GM18526 (cell line): ENCODE measurements around the gene TANC1.

Experiments used
- POLR2A ChIP-seq: IDR thresholded peaks from 3 replicates; pipeline ENCODE4 v1.6.1; 2011; ENCODE audit not compliant: insufficient read length; ENCODE audit errors: extremely low read depth

TANC1 gene

GRCh38 chr2:159165048-159165447 lies 196.6 kb downstream of the TANC1 start:
- TF ChIP-seq POLR2A = no peak

GRCh38 chr2:159168707-159169106 lies 200.3 kb downstream of the TANC1 start:
- no peak for TF ChIP-seq POLR2A

- TF ChIP-seq POLR2A = no peak
Measured at GRCh38 chr2:159169187-159169586, 200.7 kb downstream of the TANC1 start.

DNA sequence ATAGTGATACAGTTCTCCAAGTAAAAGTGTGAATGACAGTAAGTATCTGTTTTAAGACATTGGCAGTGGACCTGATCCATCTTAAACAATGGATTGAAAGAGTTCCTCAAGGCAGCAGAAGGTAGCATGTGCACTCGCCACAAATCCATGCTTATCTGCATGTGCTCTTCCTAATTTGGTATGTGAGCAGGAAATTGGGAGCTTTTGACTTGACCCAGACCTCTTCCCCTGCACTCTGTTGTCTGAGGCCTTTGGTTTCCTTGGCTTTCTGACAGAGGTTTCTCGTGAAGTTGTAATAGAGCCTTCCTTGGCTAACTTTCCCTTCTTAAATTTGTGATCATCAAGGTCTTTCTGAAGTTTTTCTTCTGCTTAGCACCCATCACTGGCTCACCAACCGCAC lies 204.0 kb downstream of the TANC1 start:
- TF ChIP-seq POLR2A = no peak

DNA sequence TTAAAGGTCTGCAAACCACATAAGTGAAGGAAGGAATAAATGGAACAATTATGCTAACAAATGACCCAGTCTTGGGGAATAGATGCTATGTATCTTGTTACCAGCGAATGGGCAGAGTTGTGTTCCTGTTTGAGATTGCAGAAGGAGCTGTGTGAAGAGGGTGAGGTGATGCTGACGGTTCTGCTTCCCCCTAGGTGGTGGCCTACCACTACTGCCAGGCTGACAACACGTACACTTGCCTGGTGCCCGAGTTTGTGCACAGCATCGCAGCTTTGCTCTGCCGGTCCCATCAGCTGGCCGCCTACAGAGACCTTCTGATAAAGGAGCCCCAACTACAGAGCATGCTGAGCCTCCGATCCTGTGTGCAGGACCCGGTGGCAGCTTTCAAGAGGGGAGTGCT lies 206.3 kb downstream of the TANC1 start:
- TF ChIP-seq POLR2A = no peak

DNA sequence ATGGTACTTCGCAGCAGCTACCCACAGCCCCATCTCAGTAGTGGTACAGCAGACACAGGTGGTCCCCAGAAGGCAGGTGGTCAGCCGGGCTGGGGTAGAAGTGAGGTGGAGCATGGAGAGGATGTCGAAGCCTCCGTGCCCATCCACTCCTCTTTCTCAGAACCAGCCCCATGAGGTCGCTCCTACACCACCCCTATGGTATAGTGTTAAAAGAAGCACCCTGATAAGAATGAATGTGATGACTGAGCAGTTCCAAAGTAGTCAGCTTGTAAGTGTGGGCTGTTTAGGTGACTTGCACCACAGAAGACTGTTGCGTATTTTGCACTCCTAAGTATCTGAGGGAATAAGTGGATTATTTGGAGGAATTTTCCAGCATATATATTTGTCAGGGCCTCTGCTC lies 206.7 kb downstream of the TANC1 start:
- no peak for TF ChIP-seq POLR2A

DNA sequence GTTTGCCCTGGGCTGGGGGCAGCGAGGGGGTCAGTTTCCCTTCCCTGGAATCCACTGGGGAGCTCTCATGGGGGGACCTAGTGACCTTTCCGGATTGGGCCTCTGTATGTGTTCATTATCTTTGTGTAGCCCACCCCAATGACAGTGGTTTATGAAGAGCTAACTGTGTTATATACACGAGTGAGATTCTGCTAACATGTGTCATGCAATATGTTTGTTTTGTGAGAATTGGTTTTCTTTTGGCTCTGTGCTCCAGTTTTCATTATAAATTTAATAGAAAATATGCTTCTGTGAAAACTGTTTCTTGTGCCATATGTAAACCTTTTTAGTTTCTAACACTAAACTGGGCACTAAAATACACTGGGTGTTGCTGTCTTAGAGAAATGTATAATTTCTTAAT lies 207.5 kb downstream of the TANC1 start:
- no peak for TF ChIP-seq POLR2A

GRCh38 chr2:159176555-159176954 lies 208.1 kb downstream of the TANC1 start:
- TF ChIP-seq POLR2A = no peak

DNA sequence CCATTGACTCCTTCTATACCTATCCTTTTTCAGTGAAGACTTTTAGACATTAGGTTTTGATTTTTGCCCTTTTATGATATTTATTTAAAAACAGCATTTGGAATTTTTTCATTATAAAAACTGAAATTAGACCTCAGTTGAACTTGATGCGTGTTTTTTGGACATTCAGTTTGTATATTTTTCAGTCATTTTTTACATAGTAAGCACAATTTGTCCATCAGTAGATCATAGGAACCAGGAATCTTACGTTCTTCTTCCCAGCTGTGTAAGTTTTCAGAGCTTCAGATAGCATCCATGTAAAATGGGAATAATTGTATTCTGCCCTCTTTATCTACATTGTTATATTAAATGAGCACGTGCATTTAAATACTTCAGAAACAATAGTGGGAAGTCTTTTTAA lies 208.9 kb downstream of the TANC1 start:
- no peak for TF ChIP-seq POLR2A

GRCh38 chr2:159177957-159178356 lies 209.5 kb downstream of the TANC1 start:
- TF ChIP-seq POLR2A = no peak

DNA sequence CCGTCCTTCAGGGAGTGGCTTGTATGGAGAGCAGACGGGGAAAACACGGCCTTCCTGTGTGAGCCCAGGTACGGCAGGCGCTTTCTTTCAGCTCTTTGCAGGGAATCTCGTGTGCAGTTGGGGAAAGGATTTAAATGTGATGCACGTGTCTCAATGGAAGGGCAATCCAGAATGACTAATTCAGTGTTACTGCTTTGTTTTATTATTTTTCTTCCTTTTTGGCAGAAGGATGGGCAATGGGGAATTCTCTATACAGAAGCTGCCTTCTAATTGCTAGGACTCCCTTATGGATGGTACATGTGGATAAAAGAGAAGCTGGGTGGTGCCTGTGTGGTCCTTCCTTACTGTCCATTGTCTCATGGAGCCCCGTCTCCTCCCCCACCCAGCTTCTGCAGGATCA lies 210.7 kb downstream of the TANC1 start:
- no peak for TF ChIP-seq POLR2A

- no peak for TF ChIP-seq POLR2A
Measured at GRCh38 chr2:159179696-159180095, 211.3 kb downstream of the TANC1 start.

GRCh38 chr2:159183346-159183745 lies 214.9 kb downstream of the TANC1 start:
- TF ChIP-seq POLR2A = no peak

DNA sequence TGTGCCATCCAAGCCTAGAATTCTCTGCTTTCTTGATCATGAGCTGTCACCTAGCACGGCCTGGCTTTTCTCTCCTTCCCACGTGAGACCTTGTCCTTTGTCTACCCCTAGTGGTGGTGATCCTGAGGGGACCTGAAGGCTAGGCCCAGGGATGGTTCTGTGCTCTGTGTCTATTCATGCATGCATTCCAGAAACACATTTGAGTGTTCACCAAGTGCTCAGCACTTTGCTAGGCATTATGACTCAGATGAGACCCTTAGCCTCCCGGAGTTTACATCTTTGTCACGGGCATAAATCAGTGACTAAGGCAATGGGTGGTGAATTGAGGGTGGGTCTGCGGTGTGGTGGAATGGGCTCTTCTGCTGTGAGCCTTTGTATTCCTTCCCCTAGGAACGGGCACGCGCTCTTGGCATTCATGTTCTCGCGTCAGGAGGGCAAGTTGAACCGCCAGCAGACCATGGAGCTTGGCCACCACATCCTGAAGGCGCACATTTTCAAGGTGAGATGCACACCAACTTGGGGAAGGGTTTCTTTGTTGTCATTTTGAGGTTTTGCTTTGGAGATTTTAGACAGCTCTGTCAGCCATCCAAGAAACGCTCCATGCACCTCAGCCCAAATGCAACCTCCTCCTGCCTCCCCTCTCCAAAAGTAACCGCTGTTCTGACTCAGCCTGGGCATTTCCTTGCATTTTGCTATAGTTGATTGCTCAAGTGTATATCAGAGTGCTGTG lies 217.1 kb downstream of the TANC1 start:
- no peak for TF ChIP-seq POLR2A

GRCh38 chr2:159186462-159186861 lies 218.0 kb downstream of the TANC1 start:
- no peak for TF ChIP-seq POLR2A

- no peak for TF ChIP-seq POLR2A
Measured at GRCh38 chr2:159187106-159187505, 218.7 kb downstream of the TANC1 start.

DNA sequence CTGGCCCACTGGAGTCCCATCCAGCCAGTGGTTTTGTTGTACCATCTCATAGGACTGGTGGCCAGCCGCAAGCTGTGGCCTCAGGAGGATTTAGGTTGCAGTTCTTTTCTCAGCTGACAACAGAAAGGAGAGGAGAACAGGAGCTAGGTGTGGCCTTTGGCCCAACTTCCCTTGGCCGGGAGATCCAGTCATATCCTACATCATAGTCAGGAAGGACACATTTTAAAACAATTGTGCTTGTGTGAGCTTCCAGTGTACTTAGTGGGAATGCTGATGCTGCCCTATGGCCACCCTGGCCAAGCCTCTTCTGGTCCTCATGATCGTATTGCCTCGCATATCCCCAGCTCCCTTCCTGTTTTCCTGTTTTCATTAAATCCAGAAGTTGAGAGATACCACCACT lies 220.0 kb downstream of the TANC1 start:
- no peak for TF ChIP-seq POLR2A

GRCh38 chr2:159192371-159192918 lies 224.0 kb downstream of the TANC1 start:
- TF ChIP-seq POLR2A = no peak

GRCh38 chr2:159193791-159194190 lies 225.4 kb downstream of the TANC1 start:
- no peak for TF ChIP-seq POLR2A
